HG02840 (cell line): ENCODE data around the gene KLHDC10.
"Not testable (repeated sequence)": the region's sequence is repeated elsewhere in the genome, so short reads cannot be mapped to it uniquely, and the experiment has no call there.

ENCODE experiments used
- ATAC-seq: cut with Tn5 transposase; IDR thresholded peaks from one replicate; pipeline ENCODE4 v1.9.1; 2021; ENCODE audit warnings: mild to moderate bottlenecking, moderate library complexity, moderate number of reproducible peaks; ENCODE audit not compliant: unreplicated experiment, low FRiP score

KLHDC10 gene

DNA sequence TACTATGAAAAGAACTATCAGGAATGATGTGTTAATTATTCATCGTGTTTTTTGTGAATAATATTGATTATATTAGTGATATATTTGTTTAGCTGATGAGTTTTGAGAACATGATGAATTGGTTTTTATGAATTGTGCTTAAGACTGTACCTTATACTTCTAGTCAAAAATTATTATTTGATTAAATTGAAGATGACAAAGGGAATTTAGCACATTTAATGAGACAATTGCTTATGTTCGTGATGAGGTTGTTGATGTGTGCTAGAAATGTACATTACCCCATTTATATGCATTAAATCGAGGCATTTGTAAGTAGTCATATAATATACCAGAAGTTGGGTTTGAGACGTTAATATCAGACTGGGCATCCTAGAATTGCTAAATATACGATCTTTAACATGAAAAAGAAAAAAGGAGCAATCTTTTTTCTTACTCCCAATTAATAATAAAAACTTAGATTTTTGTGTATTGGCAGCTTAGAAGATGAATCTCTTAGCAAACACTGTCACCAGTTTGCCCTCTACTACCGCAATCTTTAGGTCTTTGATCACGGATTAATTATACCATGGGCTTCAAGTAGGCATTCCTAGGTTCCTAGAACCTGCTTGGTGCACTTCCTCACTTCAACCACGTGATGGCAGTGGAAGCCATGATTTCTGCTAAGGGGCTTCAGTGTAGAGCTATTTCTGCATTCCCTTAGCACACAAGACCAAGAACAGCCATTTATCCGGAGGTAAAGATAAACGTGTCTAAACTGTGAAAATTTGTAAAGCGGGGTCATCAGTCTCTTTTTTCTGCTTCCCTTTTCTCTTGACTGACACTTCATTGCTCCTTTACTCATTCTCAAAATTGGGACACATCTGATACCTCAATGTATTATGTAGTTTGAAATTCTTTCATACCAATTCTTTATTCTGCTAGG is 1.6 kb downstream of the KLHDC10 start:
- no peak for ATAC-seq

GRCh38 chr7:130079846-130080394 is 9.6 kb downstream of the KLHDC10 start:
- ATAC-seq, result no peak

- not testable (repeated sequence) for ATAC-seq
These were observed 13.2 kb downstream of the KLHDC10 start for GRCh38 chr7:130083497-130083896.

- ATAC-seq, result no peak
These were observed 13.9 kb downstream of the KLHDC10 start for GRCh38 chr7:130084037-130084875.

GRCh38 chr7:130085235-130085634 is 14.9 kb downstream of the KLHDC10 start:
- ATAC-seq, result not testable (repeated sequence)

DNA sequence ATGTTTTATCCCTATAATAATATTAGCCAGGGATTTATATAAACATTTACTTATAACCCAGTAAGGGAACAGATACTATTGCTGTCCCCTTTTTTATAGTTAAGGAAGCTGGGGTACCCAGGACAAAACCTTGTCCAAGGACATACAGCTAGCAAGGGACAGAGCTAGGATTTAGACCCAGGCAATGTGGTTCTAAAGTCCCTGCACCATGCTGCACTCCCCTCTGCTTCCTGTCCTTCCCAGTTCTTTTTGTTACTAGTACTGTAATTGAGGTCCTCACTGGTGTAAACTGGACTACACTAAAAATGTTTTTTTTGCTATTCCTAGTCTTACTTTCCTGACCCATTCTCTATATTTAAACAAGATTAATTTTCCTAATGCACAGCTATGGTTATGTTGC is 16.6 kb downstream of the KLHDC10 start:
- no peak for ATAC-seq

GRCh38 chr7:130087364-130087763 is 17.0 kb downstream of the KLHDC10 start:
- no peak for ATAC-seq

DNA sequence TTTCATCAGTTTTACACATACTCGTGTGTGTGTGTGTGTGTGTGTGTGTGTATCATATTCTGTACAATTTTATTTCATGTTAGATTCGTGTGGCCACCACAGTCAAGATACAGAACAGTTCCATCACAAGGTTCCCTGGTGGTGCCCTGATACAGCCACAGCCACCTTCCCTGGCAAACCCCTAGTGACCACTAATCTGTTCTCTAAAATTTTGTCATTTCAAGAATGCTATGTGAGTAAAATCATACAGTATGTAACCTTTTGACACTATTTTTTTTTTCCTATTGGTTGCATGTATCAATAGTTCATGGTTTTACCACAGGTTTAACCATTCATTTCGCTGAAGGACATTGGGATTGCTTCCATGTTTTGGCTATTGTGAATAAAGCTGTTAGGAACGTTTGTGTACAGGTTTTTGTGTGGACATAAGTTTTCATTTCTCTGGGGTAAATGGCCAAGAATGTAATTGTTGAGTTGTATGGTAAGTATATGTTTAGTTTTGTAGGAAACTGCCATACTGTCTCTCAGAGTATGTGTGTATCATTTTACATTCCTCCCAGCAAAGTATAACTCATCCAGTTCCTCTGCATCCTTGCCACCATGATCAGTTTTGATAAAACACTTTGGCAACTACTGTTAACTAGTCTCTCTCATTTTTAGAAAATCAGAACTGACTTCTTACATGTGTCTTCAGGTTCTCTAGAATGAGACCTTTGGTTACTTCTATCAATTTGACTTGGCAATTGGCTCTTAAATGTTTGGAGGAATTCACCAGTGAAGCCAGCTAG is 20.6 kb downstream of the KLHDC10 start:
- no peak for ATAC-seq

GRCh38 chr7:130091999-130092398 is 21.7 kb downstream of the KLHDC10 start:
- ATAC-seq, result no peak

DNA sequence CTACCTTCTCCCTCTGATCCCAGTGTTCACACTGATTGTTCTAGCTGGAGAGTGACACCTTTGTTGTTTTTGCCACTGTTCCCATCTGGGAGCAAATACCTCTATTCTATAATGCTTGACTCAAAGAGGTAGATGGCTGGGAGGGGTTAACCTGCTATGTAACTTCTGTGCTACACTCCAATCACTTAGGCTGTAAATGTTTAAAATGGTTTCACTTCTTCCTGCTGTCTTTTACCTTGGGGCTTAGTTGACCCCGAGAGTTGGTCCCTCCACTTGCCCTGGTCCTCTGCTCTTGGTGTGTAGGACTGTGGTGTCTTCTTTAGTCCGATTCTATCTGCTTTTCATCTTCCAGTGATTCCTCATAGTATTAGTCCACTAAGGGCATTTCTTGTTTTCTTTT is 22.3 kb downstream of the KLHDC10 start:
- no peak for ATAC-seq

DNA sequence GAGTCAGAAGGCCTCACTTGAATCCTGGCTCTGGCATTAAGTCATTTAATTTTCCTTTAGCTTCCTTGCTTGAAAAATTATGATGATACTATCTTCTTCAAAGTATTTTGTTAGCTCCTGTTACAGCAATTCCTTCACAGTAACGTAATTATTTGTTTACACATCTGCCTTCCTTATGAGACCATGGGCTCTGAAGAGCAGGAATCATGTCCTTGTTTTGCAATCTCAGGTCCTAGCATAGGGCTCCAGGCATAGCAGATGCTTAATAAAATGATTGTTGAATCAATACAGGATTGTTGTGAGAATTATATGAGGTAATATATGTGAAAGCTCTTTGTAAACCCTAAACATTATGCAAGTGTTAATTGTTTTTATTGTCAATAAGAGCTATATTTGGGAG is 25.5 kb downstream of the KLHDC10 start:
- ATAC-seq, result no peak

- no peak for ATAC-seq
These were observed 26.0 kb downstream of the KLHDC10 start for GRCh38 chr7:130096243-130096827.

- ATAC-seq, result no peak
These were observed 29.0 kb downstream of the KLHDC10 start for GRCh38 chr7:130099331-130099730.

- ATAC-seq, result no peak
These were observed 32.3 kb downstream of the KLHDC10 start for GRCh38 chr7:130102588-130102987.

DNA sequence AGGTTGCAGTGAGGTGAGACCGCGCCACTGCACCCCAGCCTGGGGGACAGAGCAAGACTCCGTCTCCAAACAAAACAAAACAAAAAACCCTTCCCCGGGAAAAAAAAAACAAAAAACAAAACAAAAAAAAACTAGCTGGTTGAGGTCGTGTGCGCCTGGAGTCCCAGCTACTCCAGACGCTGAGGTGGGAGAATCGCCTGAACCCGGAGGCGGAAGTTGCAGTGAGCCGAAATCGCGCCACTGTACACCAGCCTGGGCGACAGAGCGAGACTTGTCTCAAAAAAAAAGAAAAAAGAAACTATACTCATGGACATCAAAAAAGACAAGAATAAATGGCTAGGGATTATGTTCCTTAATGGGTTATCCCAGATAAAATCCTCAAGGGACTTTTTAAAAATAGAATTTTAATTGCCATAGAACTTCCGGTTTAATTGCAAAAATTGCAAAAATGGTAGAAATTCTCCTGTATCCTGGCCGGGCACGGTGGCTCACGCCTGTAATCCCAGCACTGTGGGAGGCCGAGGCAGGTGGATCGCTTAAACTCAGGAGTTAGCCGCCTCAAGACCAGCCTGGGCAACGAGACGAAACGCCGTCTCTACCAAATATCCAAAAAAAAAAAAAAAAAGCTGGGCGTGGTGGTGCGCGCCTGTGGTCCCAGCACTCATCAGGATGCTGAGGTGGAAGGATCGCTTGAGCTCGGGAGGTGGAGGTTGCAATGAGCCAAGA is 37.8 kb downstream of the KLHDC10 start:
- ATAC-seq, result no peak

DNA sequence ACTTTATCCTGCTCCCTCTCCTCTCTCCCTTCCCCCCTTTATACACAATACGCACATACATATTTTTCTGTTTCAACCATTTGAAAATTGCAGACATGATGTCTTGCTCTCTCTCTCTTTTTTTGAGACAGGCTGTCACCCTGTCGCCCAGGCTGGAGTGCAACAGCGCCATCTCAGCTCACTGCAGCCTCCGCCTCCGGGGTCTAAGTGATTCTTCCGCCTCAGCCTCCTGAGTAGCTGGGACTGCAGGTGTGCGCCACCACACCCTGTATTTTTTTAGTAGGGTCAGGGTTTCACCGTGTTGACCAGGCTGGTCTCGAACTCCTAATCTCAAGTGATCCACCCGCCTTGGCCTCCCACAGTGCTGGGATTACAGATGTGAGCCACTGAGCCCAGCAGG is 38.5 kb downstream of the KLHDC10 start:
- no peak for ATAC-seq

GRCh38 chr7:130112093-130112492 is 41.8 kb downstream of the KLHDC10 start:
- no peak for ATAC-seq

DNA sequence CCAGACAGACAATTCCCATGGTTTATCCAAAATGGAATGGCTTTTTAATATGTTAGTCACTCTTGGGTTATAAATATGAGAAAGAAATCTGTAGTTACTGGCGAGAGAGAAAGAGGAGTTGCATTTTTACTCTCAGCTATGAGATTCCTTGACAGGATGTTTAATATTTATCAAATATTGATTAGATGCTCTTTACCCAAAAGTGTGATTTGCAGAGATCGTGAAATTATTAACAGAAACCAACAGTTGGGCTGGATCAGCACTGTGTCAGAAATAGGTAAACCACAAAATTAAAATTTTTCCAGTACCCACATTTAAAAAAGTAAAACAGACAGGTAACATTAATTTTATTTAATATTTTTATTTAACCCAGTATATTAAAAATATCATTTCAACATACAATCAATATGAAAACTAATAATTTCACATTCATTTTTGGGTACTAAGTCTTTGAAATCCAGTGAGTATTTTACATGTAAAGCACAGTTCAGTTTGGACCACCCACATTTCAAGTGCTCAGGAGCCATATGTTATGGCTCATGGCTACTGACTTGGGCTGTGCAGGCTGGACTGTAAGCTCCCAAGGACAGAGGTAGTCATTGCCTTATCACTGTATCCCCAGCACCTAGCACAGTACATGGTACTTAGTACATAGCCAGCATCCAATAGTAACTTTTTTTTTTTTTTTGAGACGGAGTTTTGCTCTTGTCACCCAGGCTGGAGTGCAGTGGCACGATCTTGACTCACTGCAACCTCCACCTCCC is 42.5 kb downstream of the KLHDC10 start:
- ATAC-seq, result no peak

DNA sequence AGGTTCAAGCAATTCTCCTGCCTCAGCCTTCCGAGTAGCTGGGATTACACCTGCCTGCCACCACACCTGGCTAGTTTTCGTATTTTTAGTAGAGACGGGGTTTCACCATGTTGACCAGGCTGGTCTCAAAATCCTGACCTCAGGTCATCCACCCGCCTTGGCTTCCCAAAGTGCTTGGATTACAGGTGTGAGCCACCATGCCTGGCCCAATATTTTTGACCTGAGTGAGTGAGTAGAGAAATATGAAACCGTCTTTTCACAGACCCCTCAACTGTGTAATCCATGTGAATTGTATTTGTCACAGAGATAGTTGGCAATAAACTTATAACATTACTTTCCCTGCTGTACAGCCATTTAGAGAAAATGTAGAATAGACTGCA is 43.1 kb downstream of the KLHDC10 start:
- ATAC-seq, result not testable (repeated sequence)
